ENCODE results near the gene DRC1.

The DRC1 gene

DNA sequence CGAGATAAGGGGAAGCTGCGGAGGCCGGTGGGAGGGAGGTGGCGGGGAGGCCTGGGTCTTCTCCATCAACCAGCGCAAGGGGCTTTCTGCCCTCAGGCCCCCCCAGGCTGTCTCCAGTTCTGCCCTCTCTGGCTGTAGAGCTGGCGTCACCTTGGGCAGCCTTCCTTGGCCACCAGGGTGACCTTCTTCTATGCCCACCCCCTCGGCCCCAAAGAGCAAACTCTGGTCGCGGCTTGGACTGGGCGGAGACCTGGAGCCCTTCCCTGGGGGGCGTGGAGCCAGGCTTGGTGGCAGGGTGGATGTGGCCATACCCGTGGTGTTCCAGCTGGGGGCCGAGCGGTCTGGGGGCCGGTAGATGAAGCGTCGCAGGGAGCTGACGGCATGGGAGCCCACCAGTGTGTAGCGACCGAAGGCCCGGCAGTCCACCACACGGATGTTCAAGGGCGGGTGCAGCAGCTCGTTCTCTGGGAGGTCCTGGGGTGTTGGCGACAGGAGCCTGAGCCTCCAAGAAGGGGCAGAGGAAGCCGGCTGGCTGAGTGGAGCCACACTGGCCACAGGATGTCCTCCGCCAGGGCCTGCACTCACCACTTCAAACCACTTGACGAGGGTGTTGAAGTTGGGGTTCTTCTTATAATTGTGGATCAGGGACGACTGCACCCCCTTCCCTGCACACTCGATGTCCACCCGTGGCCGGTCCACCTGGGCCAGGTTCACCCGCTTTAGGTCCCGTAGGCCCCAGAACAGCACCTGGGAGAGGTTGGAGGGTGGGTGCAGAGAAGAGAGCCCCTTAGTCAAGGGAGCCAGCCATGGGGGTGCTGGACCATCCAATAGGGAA lies 71.3 kb downstream of the DRC1 start:
- Mint-ChIP-seq H3K36me3 (peaks cover 2% of the 10 kb centered on the region), H3K4me1 (peaks cover 5% of the 10 kb centered on the region), H3K27me3 (no peaks in the 10 kb centered on the region), H3K27ac (no peak overlapping the region), H3K4me3 (no peak overlapping the region), H3K9me3 (peaks cover 7% of the 10 kb centered on the region)

DNA sequence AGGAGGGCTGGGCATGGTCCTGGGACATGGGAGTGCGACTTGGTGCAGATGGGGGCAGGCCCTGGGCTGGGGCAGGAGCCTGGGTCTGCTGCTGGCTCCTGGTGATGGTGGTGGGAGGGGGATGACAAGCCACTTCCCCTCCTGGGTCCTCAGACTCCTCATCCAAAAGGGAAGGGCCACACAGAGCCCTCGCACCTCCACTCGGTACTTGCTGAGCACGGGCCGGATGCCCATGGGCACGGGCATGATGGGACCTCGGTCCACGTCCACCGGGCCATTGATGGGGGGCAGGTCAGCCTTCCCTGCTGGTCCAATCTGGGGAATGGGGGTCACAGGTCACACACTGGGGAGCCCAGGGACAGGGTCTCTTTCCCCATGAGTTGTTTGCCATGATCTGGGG lies 72.1 kb downstream of the DRC1 start:
- H3K4me3 Mint-ChIP-seq, result no peak overlapping the region
- no peaks in the 10 kb centered on the region for H3K27me3 Mint-ChIP-seq
- H3K36me3 Mint-ChIP-seq, result peaks cover 2% of the 10 kb centered on the region
- peaks cover 7% of the 10 kb centered on the region for H3K9me3 Mint-ChIP-seq
- H3K27ac Mint-ChIP-seq, result no peak overlapping the region
- H3K4me1 Mint-ChIP-seq, result peaks cover 5% of the 10 kb centered on the region

DNA sequence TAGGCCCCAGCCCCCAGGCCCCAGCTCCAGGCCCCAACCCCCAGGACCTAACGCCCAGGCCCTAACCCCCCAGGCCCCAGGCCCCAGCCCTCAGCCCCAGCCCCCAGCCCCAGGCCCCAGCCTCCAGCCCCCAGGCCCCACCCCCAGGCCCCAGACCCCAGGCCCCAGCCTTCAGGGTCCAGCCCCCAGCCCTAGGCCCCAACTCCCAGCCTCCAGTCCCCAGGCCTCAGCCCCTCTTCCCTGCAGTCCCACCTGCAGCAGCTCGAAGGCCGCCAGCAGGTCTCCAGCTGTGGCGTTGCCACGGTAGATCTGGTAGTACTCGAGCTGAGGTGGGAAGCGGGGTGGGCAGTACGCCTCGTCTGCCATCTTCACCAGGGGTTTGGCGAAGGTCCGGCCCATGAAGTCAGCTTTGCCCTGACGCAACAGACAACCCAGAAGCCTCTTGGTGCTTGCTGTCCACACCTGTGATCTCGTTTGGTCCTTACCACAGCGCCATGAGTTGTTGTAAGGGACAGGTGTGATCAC lies 72.6 kb downstream of the DRC1 start:
- H3K9me3 Mint-ChIP-seq, result peaks cover 7% of the 10 kb centered on the region

DNA sequence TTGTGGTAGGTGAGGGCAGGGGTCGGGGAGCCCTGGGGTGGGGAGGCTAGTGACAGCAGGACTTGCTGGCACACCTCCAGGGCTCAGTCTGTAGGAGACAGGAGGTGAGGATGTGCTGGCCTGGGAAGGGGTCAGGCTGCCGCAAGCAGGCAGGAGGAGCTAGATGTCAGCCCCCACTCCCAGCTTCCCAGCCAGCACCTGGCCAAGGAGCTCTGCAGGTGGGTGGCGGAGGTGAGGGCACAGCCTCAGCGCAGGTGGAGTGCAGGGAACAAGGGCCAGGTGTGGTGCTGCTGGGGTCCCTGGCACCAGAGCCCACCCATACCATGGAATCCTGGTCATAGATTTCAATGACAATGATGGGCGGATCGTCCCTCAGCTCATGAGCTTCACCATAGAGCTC lies 73.3 kb downstream of the DRC1 start:
- H3K27me3 Mint-ChIP-seq, result no peaks in the 10 kb centered on the region
- H3K36me3 Mint-ChIP-seq, result peaks cover 1% of the 10 kb centered on the region
- peaks cover 2% of the 10 kb centered on the region for H3K9me3 Mint-ChIP-seq
- H3K4me3 Mint-ChIP-seq, result no peak overlapping the region
- peaks cover 5% of the 10 kb centered on the region for H3K4me1 Mint-ChIP-seq
- no peak overlapping the region for H3K27ac Mint-ChIP-seq

More for the DNA sequence above, 72.6 kb downstream of the DRC1 start:
- peaks cover 5% of the 10 kb centered on the region for H3K4me1 Mint-ChIP-seq
- no peaks in the 10 kb centered on the region for H3K27me3 Mint-ChIP-seq
- no peak overlapping the region for H3K27ac Mint-ChIP-seq
- H3K4me3 Mint-ChIP-seq, result no peak overlapping the region
- peaks cover 2% of the 10 kb centered on the region for H3K36me3 Mint-ChIP-seq

DNA sequence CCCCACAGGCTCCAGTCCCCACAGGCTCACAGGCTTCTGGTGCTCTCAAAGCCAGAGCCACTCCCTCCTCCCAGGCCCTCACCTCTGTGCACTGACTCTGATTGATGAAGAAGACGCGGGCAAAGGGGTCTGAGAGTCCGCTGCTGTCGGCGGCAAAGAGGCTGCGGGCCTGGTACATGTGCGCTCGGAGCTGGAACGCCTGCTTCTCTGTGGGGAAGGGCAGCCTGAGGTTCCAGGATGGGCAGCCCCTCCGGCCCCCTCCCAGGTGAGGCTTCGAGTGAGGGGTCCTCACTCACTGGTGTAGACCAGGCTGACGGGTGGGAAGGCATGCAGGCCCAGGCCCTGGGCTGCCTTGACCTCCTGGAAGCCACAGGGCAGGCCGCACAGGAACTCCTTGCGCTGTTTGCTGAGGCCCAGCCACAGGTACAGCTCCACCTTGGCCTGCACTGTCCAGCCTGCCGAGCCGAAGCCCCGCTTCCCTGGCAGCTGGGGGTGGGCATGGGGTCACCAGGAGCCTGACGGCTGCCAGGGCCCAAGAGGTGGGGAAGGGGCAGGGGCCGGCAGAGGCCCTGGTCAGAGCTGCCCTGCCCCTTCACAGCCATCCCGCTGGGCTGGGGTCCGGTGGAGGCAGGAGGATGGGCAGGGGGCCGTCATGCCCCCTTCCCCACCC lies 74.2 kb downstream of the DRC1 start:
- H3K36me3 Mint-ChIP-seq, result no peaks in the 10 kb centered on the region
- no peaks in the 10 kb centered on the region for H3K9me3 Mint-ChIP-seq
- no peaks in the 10 kb centered on the region for H3K27me3 Mint-ChIP-seq
- H3K4me3 Mint-ChIP-seq, result no peak overlapping the region
- H3K4me1 Mint-ChIP-seq, result peaks cover 5% of the 10 kb centered on the region
- H3K27ac Mint-ChIP-seq, result no peak overlapping the region

DNA sequence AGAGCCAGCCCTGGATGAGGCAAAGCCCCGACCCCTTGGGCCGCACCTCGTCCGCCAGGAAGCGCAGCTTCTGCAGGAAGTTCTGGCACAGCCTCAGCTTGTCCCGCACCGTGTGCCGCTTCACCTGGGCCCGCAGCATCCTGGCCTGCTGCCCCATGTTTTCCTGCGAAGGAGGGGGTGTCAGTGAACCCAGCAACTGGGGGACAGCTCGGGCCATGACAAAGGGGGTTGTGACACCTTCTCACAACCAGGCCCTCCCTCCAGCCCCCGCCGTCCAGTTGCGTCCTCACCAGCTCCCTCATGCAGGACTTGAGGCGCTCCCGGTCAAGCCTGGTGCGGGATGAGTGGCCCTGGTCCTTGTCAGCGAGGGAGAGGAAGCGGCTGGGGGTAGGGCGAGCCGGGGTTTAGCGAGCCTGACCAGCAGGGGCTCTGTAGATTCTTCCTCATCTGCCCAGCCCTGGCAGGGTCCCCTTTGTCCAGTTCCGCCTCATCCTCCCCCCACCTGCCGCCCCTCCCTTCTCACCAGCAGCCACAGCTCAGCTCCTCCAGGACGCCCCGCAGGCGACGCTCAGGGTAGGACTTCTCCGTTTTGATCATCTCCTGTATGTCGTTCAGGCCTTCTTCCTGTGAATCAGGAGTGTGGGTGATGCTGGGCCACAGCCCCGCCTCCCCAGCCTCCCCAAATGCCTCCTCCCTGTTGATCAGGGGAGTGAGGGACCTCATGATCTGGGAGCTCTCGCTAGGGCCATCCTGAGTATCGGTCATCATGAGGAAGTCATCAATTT lies 75.6 kb downstream of the DRC1 start:
- no peaks in the 10 kb centered on the region for H3K36me3 Mint-ChIP-seq
- H3K9me3 Mint-ChIP-seq, result no peaks in the 10 kb centered on the region
- H3K4me3 Mint-ChIP-seq, result peak overlapping the region; percentile 49
- H3K27ac Mint-ChIP-seq, result no peak overlapping the region
- H3K4me1 Mint-ChIP-seq, result peaks cover 5% of the 10 kb centered on the region
- no peaks in the 10 kb centered on the region for H3K27me3 Mint-ChIP-seq

DNA sequence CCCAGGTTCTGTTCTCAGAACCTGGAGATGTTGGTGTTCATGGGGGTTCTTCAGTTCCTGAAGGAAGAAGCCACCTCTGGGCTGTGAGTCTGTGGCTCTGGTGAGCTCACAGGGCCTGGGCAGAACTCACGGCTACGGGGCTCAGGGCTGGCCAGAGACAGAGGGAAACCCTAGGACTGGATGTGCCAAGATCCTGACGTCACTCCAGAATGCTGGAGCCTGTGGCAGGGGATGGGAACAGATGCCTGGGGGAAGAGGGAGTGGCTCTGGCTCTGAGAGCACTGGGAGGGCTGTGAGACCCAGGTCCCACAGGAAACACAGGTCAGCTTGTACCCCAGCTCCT lies 76.2 kb downstream of the DRC1 start, which contains the start of gene OTOF:
OTOF (minus strand) TSS at position 214 of the 343 bp plus-strand sequence.
- Mint-ChIP-seq H3K4me3 (peak within 1 kb of the TSS; percentile 49), H3K27me3 (no peaks in the 10 kb centered on the region), H3K4me1 (peaks cover 5% of the 10 kb centered on the region), H3K36me3 (no peaks in the 10 kb centered on the region), H3K9me3 (no peaks in the 10 kb centered on the region), H3K27ac (no peak within 1 kb of the TSS)

DNA sequence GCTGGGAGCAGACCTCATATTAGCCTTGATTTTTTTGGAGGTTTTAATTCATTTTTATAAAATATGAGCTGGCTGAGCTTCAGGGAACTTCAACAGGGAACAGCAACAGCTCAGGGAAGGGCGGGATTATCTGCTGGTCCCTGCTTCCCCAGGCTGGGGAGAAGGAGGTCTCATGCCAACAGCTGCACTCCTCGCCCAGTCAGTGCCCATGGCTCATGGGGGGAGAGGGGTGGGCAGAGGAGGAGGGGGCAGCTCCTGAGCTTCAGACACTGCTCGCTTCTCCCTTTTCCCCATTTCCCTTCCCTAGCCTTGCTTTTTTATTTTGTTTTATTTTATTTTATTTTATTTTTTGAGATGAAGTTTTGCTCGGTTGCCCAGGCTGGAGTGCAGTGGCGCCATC lies 76.6 kb downstream of the DRC1 start:
- no peaks in the 10 kb centered on the region for H3K36me3 Mint-ChIP-seq
- no peaks in the 10 kb centered on the region for H3K27me3 Mint-ChIP-seq
- no peak overlapping the region for H3K27ac Mint-ChIP-seq
- H3K4me3 Mint-ChIP-seq, result no peak overlapping the region
- peaks cover 5% of the 10 kb centered on the region for H3K4me1 Mint-ChIP-seq
- H3K9me3 Mint-ChIP-seq, result no peaks in the 10 kb centered on the region

DNA sequence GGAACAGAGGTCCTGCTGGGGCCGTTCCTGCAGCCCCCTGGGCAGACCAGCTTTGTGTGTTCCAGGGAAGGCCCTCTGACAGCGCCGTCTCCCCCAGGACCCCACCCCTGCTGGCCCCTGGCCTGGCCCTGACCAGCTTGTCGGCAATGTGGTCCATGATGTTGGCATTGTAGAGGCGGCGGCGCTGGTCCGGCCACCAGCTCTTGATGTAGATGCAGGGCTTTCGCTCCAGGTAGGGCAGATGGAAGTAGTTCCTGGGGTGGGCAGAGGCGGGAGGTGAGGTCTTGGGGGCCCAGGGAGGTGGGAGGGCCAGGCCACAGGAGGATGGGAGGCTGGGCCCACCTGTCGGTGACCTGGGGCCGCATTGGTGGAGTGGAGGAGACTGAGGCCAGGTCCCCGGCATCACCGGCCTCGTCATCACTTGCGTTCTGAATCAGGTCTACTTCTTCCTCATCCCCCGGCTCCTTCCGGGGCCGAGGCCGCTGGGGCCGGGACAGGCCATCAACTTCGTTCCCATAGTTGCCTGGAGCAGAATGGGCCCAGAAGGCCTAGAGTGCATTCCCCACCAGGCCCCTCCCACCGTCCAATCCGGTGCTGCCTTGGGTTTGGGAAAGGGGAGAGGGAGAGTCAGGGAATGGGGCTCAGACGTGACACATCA lies 77.5 kb downstream of the DRC1 start:
- Mint-ChIP-seq H3K4me1 (peaks cover 5% of the 10 kb centered on the region), H3K9me3 (no peaks in the 10 kb centered on the region), H3K27me3 (no peaks in the 10 kb centered on the region), H3K36me3 (no peaks in the 10 kb centered on the region), H3K27ac (no peak overlapping the region), H3K4me3 (no peak overlapping the region)

DNA sequence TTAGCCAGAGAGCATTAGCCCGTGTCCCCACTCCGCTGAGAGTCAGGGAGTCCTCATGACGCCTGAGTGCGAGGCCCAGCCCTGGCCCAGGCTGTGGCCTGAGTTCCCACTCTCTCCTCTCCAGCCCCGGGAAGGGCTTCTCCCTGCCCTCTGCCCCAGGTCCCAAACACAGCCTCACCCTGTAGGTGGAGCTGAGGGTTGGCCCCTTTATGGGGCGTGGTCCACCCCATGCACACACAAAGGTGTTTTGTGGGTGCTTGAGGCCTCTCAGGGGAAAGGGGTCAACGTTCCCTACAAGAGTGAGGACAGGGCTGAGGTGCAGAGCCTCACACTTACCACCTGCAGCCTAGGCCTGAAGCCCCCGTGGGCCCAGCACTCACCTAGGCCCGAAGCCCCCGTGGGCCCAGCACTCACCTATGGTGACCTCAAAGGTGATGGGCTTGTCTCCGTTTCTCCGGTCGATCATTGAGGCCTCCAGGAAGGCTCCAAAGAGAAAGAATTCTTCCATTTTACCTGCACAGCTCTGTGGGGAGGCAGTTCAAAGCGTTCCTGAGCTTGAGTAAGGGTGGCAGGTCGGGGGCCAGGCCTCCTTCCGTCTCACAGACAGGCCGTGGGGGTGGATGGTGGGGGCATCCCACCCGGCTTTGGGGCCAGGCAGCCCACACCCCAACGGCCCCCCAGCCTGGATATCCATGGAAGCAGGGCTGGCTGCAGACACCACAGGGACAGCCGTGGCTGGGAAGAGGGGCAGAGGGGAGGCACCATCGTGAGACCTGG lies 78.3 kb downstream of the DRC1 start:
- H3K4me1 Mint-ChIP-seq, result peaks cover 5% of the 10 kb centered on the region
- H3K27me3 Mint-ChIP-seq, result no peaks in the 10 kb centered on the region
- H3K9me3 Mint-ChIP-seq, result no peaks in the 10 kb centered on the region
- no peaks in the 10 kb centered on the region for H3K36me3 Mint-ChIP-seq
- H3K4me3 Mint-ChIP-seq, result no peak overlapping the region
- H3K27ac Mint-ChIP-seq, result no peak overlapping the region

DNA sequence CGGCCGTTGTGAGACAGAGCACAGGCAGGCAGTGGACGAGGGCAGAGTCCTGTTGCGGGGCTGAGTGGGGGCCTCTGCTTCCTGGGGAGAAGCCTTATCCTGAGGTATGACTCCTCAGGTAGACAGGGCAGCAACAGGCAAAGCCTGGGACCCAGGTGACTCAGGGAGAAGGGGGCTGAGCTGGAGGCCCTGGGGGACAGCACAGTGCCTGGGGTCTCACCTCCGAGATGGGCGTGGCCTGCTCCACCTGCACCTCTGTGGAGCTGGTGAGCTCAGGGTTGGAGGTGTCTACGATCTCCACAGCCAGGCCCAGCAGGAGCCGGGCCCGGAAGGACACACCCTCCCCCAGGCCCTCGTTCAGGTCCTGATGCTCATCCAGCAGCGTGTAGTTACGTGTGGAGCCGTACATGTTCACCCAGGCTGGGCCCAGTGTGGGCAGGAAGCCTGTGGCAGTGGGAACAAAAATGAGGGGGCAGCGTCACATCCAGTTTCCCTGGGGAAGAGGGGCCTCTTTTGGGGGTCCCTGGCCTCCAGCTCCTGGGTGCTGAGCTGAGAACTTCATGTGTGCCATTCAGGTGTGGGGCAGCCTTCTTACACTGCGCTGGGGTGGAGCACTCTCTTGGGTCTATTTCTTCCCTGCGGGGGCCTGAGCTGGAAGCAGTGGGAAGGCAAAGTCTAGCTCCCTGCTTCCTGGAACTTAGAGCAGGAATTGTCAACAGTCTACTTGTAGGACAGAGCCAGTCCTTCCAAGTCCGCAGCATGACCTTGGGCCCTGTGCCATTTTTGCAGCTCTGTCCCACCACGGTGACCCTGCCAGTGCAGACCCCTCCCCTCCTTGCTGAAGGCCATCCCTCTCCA lies 79.1 kb downstream of the DRC1 start:
- Mint-ChIP-seq H3K9me3 (no peaks in the 10 kb centered on the region), H3K4me1 (peaks cover 5% of the 10 kb centered on the region), H3K4me3 (no peak overlapping the region), H3K27ac (no peak overlapping the region), H3K36me3 (no peaks in the 10 kb centered on the region), H3K27me3 (no peaks in the 10 kb centered on the region)

DNA sequence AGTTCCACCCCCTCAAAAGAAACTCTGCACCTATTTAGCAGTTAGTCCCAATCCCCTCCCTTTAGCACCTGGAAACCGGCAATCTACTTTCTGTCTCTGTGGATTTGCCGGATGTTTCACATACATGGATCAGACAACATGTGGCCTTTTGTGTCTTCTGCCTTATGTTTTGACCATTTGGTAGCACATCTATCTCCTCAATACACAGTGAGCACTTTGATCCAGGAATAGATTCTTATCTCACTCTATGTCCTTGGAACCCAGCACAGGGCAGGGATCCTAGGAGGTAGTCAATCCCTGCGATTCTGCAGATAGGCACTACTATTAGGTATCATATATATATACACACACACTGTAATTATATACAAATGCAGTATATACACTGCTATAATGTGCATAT lies 80.0 kb downstream of the DRC1 start:
- H3K27ac Mint-ChIP-seq, result no peak overlapping the region
- H3K9me3 Mint-ChIP-seq, result no peaks in the 10 kb centered on the region
- H3K36me3 Mint-ChIP-seq, result no peaks in the 10 kb centered on the region
- no peaks in the 10 kb centered on the region for H3K27me3 Mint-ChIP-seq
- no peak overlapping the region for H3K4me3 Mint-ChIP-seq
- peaks cover 5% of the 10 kb centered on the region for H3K4me1 Mint-ChIP-seq

DNA sequence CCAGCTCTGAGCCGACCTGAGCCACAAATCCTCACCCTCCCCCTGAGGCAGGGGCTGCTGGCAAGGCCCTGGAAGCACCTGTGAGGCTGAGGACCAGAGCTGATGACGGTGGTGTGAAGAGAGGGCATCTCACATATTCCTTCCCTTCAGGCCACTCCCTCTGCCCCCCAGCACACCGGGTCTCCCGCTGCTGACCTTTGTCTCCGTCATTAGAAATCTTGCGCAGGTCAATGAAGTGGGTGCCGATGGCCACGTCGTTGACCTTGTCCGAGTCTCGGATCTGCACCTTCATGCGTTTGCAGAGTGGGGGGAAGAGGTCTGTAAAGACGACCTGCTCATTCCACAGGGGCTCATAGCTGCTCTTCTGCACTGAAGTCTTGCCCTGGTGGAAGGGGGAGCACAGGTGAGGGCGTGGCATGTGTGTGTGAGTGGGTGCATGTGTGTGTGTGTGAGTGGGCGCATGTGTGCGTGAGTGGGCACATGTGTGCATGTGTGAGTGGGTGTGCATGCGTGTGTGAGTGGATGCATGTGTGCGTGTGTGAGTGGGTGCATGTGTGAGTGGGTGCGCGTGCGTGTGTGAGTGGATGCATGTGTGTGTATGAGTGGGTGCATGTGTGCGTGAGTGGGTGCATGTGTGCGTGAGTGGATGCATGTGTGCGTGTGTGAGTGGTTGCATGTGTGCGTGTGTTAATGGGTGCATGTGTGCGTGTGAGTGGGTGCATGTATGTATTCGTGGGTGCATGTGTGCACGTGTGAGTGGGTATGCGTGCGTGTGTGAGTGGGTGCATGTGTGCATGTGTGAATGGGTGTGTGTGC lies 80.7 kb downstream of the DRC1 start:
- peaks cover 4% of the 10 kb centered on the region for H3K4me1 Mint-ChIP-seq
- H3K27ac Mint-ChIP-seq, result no peak overlapping the region

More for the DNA sequence above, 80.7 kb downstream of the DRC1 start:
- no peaks in the 10 kb centered on the region for H3K36me3 Mint-ChIP-seq
- H3K9me3 Mint-ChIP-seq, result no peaks in the 10 kb centered on the region
- H3K4me3 Mint-ChIP-seq, result no peak overlapping the region
- no peaks in the 10 kb centered on the region for H3K27me3 Mint-ChIP-seq
